ENCODE results near the gene BMP7. TPM values are rescaled to one million over a fixed set of nuclear protein-coding genes. Genes with fewer than 3 reads are reported as not detected.
A peak's percentile ranks its signal among the peaks of the same experiment; 100 is the strongest.

Gene BMP7
- total RNA-seq, 4 donors from 2014 or later = 0.44 to 0.82 TPM; not detected in 2

DNA sequence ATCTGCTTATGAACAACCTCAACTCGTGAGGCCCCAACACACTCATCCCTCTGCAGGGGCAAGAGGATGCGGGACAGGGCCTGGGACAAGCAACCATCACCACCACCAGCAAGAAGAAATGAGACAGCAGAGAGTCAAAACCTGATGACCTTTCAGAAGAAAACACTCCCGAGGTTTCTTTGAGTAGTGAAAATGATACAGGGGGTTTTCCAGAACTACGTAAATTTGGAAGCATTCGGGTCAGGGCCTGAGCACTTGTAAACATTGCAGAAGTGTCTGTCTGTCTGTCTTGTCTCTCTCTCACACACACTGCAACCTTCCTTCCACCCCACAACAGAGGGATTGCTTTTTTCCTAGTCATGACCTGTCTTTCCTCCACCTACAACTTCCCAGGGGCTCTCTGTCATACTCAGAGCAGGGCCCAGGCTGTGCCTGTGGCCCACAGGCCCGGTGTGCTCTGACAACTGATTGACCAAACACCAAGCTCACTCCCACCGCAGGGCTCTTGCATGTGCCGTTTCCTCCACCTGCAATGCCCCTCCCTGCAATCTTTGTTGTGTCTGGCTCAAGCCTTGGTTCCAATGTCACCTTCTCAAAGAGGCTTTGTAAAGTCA lies 90.9 kb downstream of the BMP7 start:
- TF ChIP-seq, protein P1, sequence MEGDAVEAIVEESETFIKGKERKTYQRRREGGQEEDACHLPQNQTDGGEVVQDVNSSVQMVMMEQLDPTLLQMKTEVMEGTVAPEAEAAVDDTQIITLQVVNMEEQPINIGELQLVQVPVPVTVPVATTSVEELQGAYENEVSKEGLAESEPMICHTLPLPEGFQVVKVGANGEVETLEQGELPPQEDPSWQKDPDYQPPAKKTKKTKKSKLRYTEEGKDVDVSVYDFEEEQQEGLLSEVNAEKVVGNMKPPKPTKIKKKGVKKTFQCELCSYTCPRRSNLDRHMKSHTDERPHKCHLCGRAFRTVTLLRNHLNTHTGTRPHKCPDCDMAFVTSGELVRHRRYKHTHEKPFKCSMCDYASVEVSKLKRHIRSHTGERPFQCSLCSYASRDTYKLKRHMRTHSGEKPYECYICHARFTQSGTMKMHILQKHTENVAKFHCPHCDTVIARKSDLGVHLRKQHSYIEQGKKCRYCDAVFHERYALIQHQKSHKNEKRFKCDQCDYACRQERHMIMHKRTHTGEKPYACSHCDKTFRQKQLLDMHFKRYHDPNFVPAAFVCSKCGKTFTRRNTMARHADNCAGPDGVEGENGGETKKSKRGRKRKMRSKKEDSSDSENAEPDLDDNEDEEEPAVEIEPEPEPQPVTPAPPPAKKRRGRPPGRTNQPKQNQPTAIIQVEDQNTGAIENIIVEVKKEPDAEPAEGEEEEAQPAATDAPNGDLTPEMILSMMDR (IDR thresholded peaks at IDR 0.05; ENCODE audit: low read depth) = no peak

DNA sequence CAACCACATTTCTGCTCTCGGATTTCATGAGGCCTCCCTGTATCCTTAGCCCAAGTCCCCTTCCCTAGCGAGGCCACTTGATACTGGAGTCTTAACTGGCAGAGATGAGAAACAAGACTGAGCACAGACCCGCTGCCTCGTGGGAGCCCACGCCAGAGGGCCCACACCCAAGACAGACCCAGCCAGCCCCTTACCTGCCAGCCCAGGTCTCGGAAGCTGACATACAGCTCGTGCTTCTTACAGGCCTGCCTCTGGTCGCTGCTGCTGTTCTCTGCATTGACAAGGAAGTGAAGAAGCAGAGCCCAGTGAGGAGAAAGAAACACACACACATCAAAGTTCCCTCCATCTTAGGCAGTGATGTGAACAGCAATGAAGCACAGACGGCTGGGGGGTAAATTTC lies 91.7 kb downstream of the BMP7 start:
- TF ChIP-seq, protein P1 (IDR thresholded peaks at IDR 0.05; ENCODE audit: low read depth) = peak; percentile 45

DNA sequence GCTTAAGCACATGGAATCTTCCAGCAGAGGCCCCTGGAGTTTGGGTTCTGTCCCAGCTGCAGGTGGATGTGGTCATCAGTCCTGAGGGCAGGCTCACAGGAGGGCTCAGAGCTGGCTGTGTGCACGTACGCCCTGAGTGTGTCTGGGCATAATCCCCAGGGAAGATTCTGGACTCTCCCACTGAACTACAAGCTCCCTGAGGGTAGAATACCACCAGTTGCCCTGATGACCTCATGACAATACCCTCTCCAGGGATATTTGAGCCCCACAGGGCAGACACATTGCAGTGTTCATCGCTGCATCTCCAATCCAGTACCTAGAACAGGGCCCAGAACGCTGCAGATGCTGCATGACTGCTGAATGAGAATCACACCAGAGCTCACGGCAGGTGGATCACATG lies 92.5 kb downstream of the BMP7 start:
- TF ChIP-seq, protein P1 (IDR thresholded peaks at IDR 0.05; ENCODE audit: low read depth) = peak; percentile 26

DNA sequence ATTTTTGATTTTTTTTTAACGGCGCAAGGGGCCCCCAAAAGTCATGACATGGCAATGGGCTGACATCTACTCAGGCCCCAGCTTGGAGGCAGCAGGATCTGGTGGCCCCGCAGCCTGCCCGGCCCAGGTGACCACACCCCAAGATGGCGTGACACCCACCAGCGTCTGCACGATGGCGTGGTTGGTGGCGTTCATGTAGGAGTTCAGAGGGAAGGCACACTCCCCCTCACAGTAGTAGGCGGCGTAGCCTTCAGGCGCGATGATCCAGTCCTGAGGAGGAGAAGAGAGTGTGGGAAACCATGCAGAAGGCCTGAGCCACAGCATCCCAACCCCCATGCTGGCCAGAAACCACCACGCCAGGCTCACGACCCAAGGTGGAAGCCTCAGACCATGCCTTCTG lies 93.4 kb downstream of the BMP7 start:
- TF ChIP-seq, protein P1 (IDR thresholded peaks at IDR 0.05; ENCODE audit: low read depth) = no peak

DNA sequence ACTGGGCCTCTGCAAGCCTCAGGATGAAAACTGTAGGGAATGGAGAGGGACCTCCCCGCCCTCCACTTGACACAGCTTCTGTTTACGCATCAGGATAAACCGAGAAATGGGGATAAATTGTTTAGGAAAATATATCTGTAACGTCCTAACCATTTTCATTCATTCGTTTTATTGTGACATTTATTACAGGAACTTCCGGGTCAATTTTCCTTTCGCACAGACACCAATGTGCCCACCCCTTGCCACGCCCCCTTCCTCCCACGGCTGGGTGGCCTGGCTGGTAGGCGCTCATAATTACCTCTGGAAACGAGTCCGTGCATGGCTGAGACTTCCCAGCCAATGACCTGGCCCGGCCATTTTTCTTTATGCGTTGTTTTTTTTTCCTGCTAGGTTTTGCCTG lies 96.1 kb downstream of the BMP7 start:
- TF ChIP-seq, protein P1 (IDR thresholded peaks at IDR 0.05; ENCODE audit: low read depth) = no peak

DNA sequence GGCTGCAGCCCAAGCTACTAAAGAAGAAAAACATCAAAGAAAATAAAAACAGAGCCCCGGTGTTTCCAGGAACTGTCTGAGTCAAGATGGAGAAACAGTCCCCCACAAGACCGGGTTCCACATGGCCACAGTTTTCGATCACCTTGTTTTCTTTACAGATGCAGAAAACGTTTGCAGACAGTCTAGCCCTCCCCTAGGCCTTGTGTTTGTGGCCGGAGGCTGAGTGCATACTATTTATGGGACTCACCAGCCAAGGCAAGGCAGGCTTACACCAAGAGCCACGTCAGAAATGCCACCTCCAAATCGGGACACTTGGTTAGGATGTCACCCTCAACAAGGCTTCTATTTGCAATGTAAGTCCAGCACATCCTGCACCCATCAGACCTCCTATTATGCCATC lies 97.3 kb downstream of the BMP7 start:
- TF ChIP-seq, protein P1 (IDR thresholded peaks at IDR 0.05; ENCODE audit: low read depth) = no peak

DNA sequence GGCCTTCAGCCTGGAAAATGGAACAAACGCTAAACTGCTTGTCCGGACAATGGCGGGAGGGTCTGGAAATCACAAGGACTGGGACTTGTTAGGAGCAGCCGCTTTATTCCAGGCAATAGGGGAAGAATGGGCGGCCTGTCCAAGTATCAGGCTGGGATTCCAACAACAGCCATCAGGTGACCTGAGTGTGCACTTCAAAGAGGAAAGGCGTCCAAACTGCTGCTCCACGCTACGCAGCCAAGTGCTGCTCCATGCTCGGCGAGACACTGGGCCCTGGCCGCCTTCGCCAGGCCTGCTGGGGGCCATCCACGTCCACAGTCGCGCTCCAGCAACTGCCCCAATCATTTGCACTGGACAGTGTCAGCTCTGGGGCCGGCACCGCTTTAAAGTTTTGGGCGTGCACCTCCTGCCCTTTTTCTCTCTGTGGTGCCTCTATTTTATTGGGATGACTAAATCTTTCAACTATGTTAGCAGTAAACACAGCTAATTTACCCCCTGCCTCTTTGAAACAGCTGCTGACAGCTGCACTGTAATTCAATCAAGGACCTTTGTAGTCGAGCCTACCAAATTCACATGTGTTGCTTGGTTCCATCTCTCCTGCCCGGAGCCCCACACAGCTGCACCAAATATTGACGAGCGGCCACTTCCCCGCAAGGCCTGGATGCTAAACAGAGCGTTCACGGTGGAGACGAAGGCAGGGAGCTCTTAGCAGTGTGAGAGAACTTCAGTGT lies 98.3 kb downstream of the BMP7 start:
- TF ChIP-seq, protein P1 (IDR thresholded peaks at IDR 0.05; ENCODE audit: low read depth) = no peak
